H1 (cell line): ENCODE measurements around the gene SEC61B. TPM values are rescaled to one million over a fixed set of nuclear protein-coding genes. Genes with fewer than 3 reads are reported as not detected.
"Not testable (repeated sequence)": the region's sequence is repeated elsewhere in the genome, so short reads cannot be mapped to it uniquely, and the experiment has no call there.

Experiments
- CTCF ChIA-PET: fragments of 300-600 bp; sonication (Branson Sonifier 250); formaldehyde crosslinking; loops from one replicate; lab custom pipeline; 2021; ENCODE audit not compliant: partially characterized antibody; lab: Charles Lee
- POLR2A ChIA-PET: fragments of 300-600 bp; sonication (Branson Sonifier 250); formaldehyde crosslinking; loops from one replicate; lab custom pipeline; 2021; ENCODE audit warnings: inconsistent platforms; ENCODE audit not compliant: partially characterized antibody; lab: Charles Lee
- DNase-seq, 2 experiments: peaks; one replicate each; pipeline versions ENCODE4 v3.0.0 to v3.0.0-alpha.2; 2010 to 2022; ENCODE audit warnings: low spot score in 2 of 2, low read depth in 1 of 2, mixed read lengths in 1 of 2
- FAIRE-seq: peaks from 2 replicates; lab custom pipeline; 2011; peaks lifted over from hg19 to GRCh38; lab: Jason Lieb, UNC
- H2AFZ ChIP-seq: 2 replicates; pipeline ENCODE4 v1.8.1; 2012; ENCODE audit warnings: low read length, inconsistent platforms
- H2AK5ac ChIP-seq: 2 replicates; pipeline ENCODE4 v1.6.1; 2013; ENCODE audit warnings: low read depth, low read length
- H2BK120ac ChIP-seq: replicated peaks from 2 replicates; pipeline ENCODE3; 2013; ENCODE audit warnings: low read depth, low read length, inconsistent platforms
- H2BK12ac ChIP-seq: 2 replicates; pipeline ENCODE4 v1.6.1; 2013; ENCODE audit warnings: low read depth, low read length
- H2BK15ac ChIP-seq: 2 replicates; pipeline ENCODE4 v1.6.1; 2013; ENCODE audit warnings: low read length
- H2BK20ac ChIP-seq: 2 replicates; pipeline ENCODE4 v1.6.1; 2013; ENCODE audit warnings: low read length
- H2BK5ac ChIP-seq: 2 replicates; pipeline ENCODE4 v1.6.1; 2013; ENCODE audit warnings: low read depth, low read length
- H3K14ac ChIP-seq: 2 replicates; pipeline ENCODE4 v1.6.1; 2013; ENCODE audit warnings: inconsistent platforms; ENCODE audit not compliant: insufficient read length
- H3K18ac ChIP-seq: 2 replicates; pipeline ENCODE4 v1.6.1; 2013; ENCODE audit warnings: low read length; ENCODE audit errors: extremely low read depth
- H3K23ac ChIP-seq: 2 replicates; pipeline ENCODE4 v1.6.1; 2013; ENCODE audit warnings: inconsistent platforms; ENCODE audit not compliant: insufficient read length
- H3K23me2 ChIP-seq: 2 replicates; pipeline ENCODE4 v1.6.1; 2013; ENCODE audit warnings: low read depth, low read length
- H3K27ac ChIP-seq: 2 replicates; pipeline ENCODE4 v1.6.1; 2011; ENCODE audit warnings: low read depth, low read length, inconsistent platforms
- H3K27me3 ChIP-seq, 4 experiments: replicated peaks in 1 of 4; 1 replicate in 1 of 4; 2 replicates in 3 of 4; pipeline versions ENCODE4 v1.6.1 to v1.8.1; 2011 to 2013; ENCODE audit warnings: low read length in 3 of 4, mild to moderate bottlenecking in 3 of 4, inconsistent platforms in 2 of 4, mixed read lengths in 2 of 4, moderate library complexity in 1 of 4; ENCODE audit not compliant: control insufficient read depth in 3 of 4, insufficient read depth in 3 of 4; ENCODE audit errors: extremely low read depth in 1 of 4
- H3K36me3 ChIP-seq, 4 experiments: 2 replicates each; pipeline versions ENCODE4 v1.6.1 to v1.8.1; 2011 to 2013; ENCODE audit warnings: mild to moderate bottlenecking in 4 of 4, low read length in 3 of 4, moderate library complexity in 2 of 4, control low read depth in 1 of 4, inconsistent platforms in 1 of 4; ENCODE audit not compliant: insufficient read depth in 4 of 4, control insufficient read depth in 2 of 4
- H3K4ac ChIP-seq: replicated peaks from 2 replicates; pipeline ENCODE3; 2013; ENCODE audit warnings: low read length, low read depth, mixed read lengths, inconsistent platforms; ENCODE audit not compliant: insufficient read length
- H3K4me1 ChIP-seq, 4 experiments: replicated peaks in 1 of 4; 1 replicate in 1 of 4; 2 replicates in 3 of 4; pipeline versions ENCODE4 v1.6.1 to v1.8.1; 2011 to 2013; ENCODE audit warnings: low read length in 3 of 4, inconsistent platforms in 2 of 4, mixed read lengths in 1 of 4; ENCODE audit not compliant: insufficient read depth in 4 of 4, control insufficient read depth in 3 of 4
- H3K4me2 ChIP-seq, 2 experiments: 2 replicates each; pipeline versions ENCODE4 v1.6.1 to v1.8.1; 2011 to 2013; ENCODE audit warnings: low read depth in 2 of 2, low read length in 2 of 2, control low read depth in 1 of 2, inconsistent platforms in 1 of 2, mild to moderate bottlenecking in 1 of 2; ENCODE audit not compliant: insufficient read depth in 1 of 2
- H3K4me3 ChIP-seq, 4 experiments: fragments of 200-600, 300-600 bp in 1 of 4; sonication (generic), shearing (Covaris generic), sonication (Bioruptor Twin) in 1 of 4; 2 replicates each; pipeline versions ENCODE4 v1.5.1 to v1.8.1; 2011 to 2016; ENCODE audit warnings: low read length in 4 of 4, low read depth in 3 of 4, control low read depth in 2 of 4, inconsistent platforms in 2 of 4, mild to moderate bottlenecking in 2 of 4, mixed read lengths in 1 of 4, moderate library complexity in 1 of 4; ENCODE audit not compliant: insufficient read depth in 2 of 4; ENCODE audit errors: extremely low read depth in 1 of 4
- H3K56ac ChIP-seq: replicated peaks from 2 replicates; pipeline ENCODE3; 2013; ENCODE audit warnings: low read depth, mild to moderate bottlenecking, mixed read lengths, low read length, inconsistent platforms; ENCODE audit not compliant: insufficient read length
- H3K79me1 ChIP-seq: 2 replicates; pipeline ENCODE4 v1.6.1; 2013; ENCODE audit warnings: low read depth, low read length, control low read depth
- H3K79me2 ChIP-seq, 2 experiments: 2 replicates each; pipeline versions ENCODE4 v1.6.1 to v1.8.1; 2012 to 2013; ENCODE audit warnings: low read length in 2 of 2, mild to moderate bottlenecking in 2 of 2, inconsistent platforms in 1 of 2; ENCODE audit not compliant: insufficient read depth in 2 of 2, control insufficient read depth in 1 of 2
- H3K9ac ChIP-seq, 4 experiments: replicated peaks in 1 of 4; 1 replicate in 1 of 4; 2 replicates in 3 of 4; pipeline versions ENCODE4 v1.6.1 to v1.8.1; 2011 to 2013; ENCODE audit warnings: low read depth in 3 of 4, low read length in 3 of 4, control low read depth in 2 of 4, mild to moderate bottlenecking in 2 of 4, moderate library complexity in 2 of 4, inconsistent platforms in 1 of 4; ENCODE audit errors: extremely low read depth in 1 of 4
- H3K9me3 ChIP-seq, 2 experiments: 2 replicates each; pipeline versions ENCODE4 v1.6.1 to v1.8.1; 2012 to 2013; ENCODE audit warnings: mild to moderate bottlenecking in 2 of 2, moderate library complexity in 2 of 2, control low read depth in 1 of 2, inconsistent platforms in 1 of 2, low read depth in 1 of 2, low read length in 1 of 2, mixed read lengths in 1 of 2; ENCODE audit not compliant: insufficient read depth in 2 of 2
- H4K20me1 ChIP-seq, 2 experiments: replicated peaks in 1 of 2; 2 replicates each; pipeline versions ENCODE3 to v1.8.1; 2011 to 2013; ENCODE audit warnings: inconsistent platforms in 2 of 2, low read length in 2 of 2, mild to moderate bottlenecking in 1 of 2; ENCODE audit not compliant: insufficient read depth in 2 of 2, control insufficient read depth in 1 of 2
- H4K5ac ChIP-seq: 2 replicates; pipeline ENCODE4 v1.6.1; 2013; ENCODE audit warnings: low read length, low read depth, mixed read lengths, inconsistent platforms; ENCODE audit not compliant: insufficient read length
- H4K8ac ChIP-seq: 2 replicates; pipeline ENCODE4 v1.8.0; 2013; ENCODE audit warnings: mild to moderate bottlenecking, moderate library complexity, low read length, inconsistent platforms; ENCODE audit not compliant: insufficient read depth; ENCODE audit errors: extremely low read depth
- H4K91ac ChIP-seq: replicated peaks from 2 replicates; pipeline ENCODE3; 2013; ENCODE audit warnings: low read length, mixed read lengths, inconsistent platforms; ENCODE audit not compliant: insufficient read length
- BRCA1 ChIP-seq: IDR thresholded peaks from 2 replicates; pipeline ENCODE4 v1.6.1; 2012; ENCODE audit warnings: low read depth, low read length, improper control_type of control experiment
- SP1 ChIP-seq: IDR thresholded peaks from 2 replicates; pipeline ENCODE4 v1.6.1; 2011; ENCODE audit warnings: low read depth, low read length
- WGBS, 2 experiments: shearing (Covaris generic) in 1 of 2; methylation state at CpG; one replicate each; pipeline versions ENCODE4 v1.1.6 to v1.1.7; 2013 to 2015; ENCODE audit warnings: low lambda C conversion rate in 2 of 2, mixed read lengths in 2 of 2, inconsistent platforms in 1 of 2, low coverage in 1 of 2, missing lambda C conversion rate in 1 of 2; ENCODE audit not compliant: insufficient replicate concordance in 2 of 2, insufficient coverage in 1 of 2, insufficient read length in 1 of 2; ENCODE audit errors: extremely low coverage in 1 of 2, missing lambda C conversion rate in 1 of 2; 5-methylcytosine and 5-hydroxymethylcytosine counted together
- polyA plus RNA-seq, 7 experiments: library from polyadenylated mRNA; depleted of rRNA in 3 of 7; stranded (reverse) in 5 of 7; unstranded in 2 of 7; fragments of >200 nt in 5 of 7; fragments of 200-250 nt in 2 of 7; gene quantifications; 1 replicate in 5 of 7; 2 replicates in 1 of 7; 4 replicates in 1 of 7; pipeline versions ENCODE4 v1.2.1 to v1.2.3, GENCODE V29; 2011 to 2013; ENCODE audit warnings: missing spikeins in 2 of 7, mixed read lengths in 2 of 7
- total RNA-seq: library from RNA; stranded (reverse); fragmentation: NEBNext Ultra II Directional; extraction: Animal tissue kit (Norgen Biotek cat#: 25700); gene quantifications from 2 replicates; pipeline ENCODE4 v1.2.1, GENCODE V29; 2021
- TF ChIP-seq, protein P1 (sequence below): IDR thresholded peaks from 2 replicates; pipeline ENCODE4 v1.6.1; 2011; ENCODE audit warnings: low read length, improper control_type of control experiment

Gene SEC61B
- total and polyA plus RNA-seq, 2 of the 8 experiments (the other 6 are each of a cell fraction or from before 2014, with no cell fraction given) = 155 to 379 TPM

GRCh38 chr9:99237356-99237755 is 15.3 kb downstream of the SEC61B start (continued):
- TF ChIP-seq, protein P1, sequence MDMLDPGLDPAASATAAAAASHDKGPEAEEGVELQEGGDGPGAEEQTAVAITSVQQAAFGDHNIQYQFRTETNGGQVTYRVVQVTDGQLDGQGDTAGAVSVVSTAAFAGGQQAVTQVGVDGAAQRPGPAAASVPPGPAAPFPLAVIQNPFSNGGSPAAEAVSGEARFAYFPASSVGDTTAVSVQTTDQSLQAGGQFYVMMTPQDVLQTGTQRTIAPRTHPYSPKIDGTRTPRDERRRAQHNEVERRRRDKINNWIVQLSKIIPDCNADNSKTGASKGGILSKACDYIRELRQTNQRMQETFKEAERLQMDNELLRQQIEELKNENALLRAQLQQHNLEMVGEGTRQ = no peak
- TF ChIP-seq BRCA1 (no peak), SP1 (no peak)
- TF ChIP-seq, all 59 proteins: peak for 0

GRCh38 chr9:99237849-99238248 is 15.8 kb downstream of the SEC61B start:
- H4K8ac ChIP-seq, H2BK15ac ChIP-seq, H2BK20ac ChIP-seq, H3K23ac ChIP-seq, H4K5ac ChIP-seq, H2BK12ac ChIP-seq, H3K4me3 ChIP-seq, H3K56ac ChIP-seq, H3K18ac ChIP-seq, H3K27me3 ChIP-seq, H3K9me3 ChIP-seq, H3K23me2 ChIP-seq, H4K91ac ChIP-seq, CTCF ChIA-PET, H2AK5ac ChIP-seq, H3K36me3 ChIP-seq, H3K27ac ChIP-seq, H3K4me1 ChIP-seq, H3K4me2 ChIP-seq, H3K79me2 ChIP-seq, H3K9ac ChIP-seq, H2BK120ac ChIP-seq, DNase-seq, H4K20me1 ChIP-seq, POLR2A ChIA-PET, H3K4ac ChIP-seq, H3K79me1 ChIP-seq, H2AFZ ChIP-seq, H2BK5ac ChIP-seq, FAIRE-seq, H3K14ac ChIP-seq: not testable (repeated sequence)
- 92% methylated on average over 4 of the region's 4 CpGs; no CpG with 5 or more reads in 1 of the 2 experiments for WGBS, 2 experiments
